ENCODE data around the gene ARSI. TPM values are rescaled to one million over a fixed set of nuclear protein-coding genes. Genes with fewer than 3 reads are reported as not detected.

ARSI gene
- total RNA-seq, 1 experiment from 2014 or later: 5.9 TPM

- POLR2A ChIA-PET: no interaction called here
- H3K4me3 Mint-ChIP-seq: no peak overlapping the region
These were observed 35.8 kb upstream of the ARSI start for GRCh38 chr5:150338546-150338945.

DNA sequence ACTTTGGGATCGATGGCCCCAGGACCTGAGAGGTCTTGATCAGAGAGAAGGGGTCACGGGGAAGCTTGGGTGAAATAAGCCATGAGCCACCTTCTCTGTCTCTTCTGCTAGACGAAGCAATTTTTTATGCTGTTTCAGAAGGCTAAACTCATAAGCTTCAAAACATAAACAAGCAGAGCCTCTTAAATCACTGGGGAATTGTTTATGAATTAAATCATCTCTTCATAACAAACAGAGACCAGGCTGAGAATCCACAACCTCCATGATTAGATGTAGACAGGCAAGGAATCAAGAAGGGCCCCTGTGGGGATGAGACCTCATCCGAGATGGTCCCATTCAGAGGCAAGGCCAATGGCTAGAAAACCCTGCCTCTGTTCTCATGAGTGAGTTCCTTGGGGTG lies 33.1 kb upstream of the ARSI start:
- H3K4me1 Mint-ChIP-seq: 0 out of 2 replicates have a peak, but pooled peaks cover 3% of the 10 kb centered on the region
- no peaks in the 10 kb centered on the region for H3K27me3 Mint-ChIP-seq (ENCODE audit: low read depth)
- H3K9me3 Mint-ChIP-seq: peaks cover 5% of the 10 kb centered on the region; the same call in 1 of the 2 replicates
- no peak overlapping the region for H3K4me3 Mint-ChIP-seq
- TF ChIP-seq, protein P1, sequence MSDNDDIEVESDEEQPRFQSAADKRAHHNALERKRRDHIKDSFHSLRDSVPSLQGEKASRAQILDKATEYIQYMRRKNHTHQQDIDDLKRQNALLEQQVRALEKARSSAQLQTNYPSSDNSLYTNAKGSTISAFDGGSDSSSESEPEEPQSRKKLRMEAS (CRISPR knock-in tag; IDR thresholded peaks at IDR 0.05): no peak
- TF ChIP-seq, protein P2, sequence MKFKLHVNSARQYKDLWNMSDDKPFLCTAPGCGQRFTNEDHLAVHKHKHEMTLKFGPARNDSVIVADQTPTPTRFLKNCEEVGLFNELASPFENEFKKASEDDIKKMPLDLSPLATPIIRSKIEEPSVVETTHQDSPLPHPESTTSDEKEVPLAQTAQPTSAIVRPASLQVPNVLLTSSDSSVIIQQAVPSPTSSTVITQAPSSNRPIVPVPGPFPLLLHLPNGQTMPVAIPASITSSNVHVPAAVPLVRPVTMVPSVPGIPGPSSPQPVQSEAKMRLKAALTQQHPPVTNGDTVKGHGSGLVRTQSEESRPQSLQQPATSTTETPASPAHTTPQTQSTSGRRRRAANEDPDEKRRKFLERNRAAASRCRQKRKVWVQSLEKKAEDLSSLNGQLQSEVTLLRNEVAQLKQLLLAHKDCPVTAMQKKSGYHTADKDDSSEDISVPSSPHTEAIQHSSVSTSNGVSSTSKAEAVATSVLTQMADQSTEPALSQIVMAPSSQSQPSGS (CRISPR knock-in tag; IDR thresholded peaks at IDR 0.05; ENCODE audit: borderline replicate concordance, low read depth): no peak
- no peak for TF ChIP-seq NR1H2 (CRISPR knock-in tag; IDR thresholded peaks at IDR 0.05)
- TF ChIP-seq ZNF121 (CRISPR knock-in tag; IDR thresholded peaks at IDR 0.05): no peak
- TF ChIP-seq EMX1 (CRISPR knock-in tag; IDR thresholded peaks at IDR 0.05): no peak
- no peak for TF ChIP-seq GABPB1 (CRISPR knock-in tag; IDR thresholded peaks at IDR 0.05)
- no peak for TF ChIP-seq ZNF317 (CRISPR knock-in tag; IDR thresholded peaks at IDR 0.05; ENCODE audit: borderline replicate concordance, low read depth)
- no peak for TF ChIP-seq IRF2 (CRISPR knock-in tag; IDR thresholded peaks at IDR 0.05; ENCODE audit: borderline replicate concordance, low read depth)
- no peak for TF ChIP-seq ZNF396 (CRISPR knock-in tag; IDR thresholded peaks at IDR 0.05; ENCODE audit: borderline replicate concordance)
- TF ChIP-seq CREM (CRISPR knock-in tag; IDR thresholded peaks at IDR 0.05): no peak
- TF ChIP-seq E2F1 (CRISPR knock-in tag; IDR thresholded peaks at IDR 0.05): no peak
- CTCF ChIA-PET: interaction anchor here (1.3 kb wide), 1 partner anchor 14 kb away, joined by 4 read pairs; no protein-coding TSS in a partner anchor
- POLR2A ChIA-PET: no interaction called here
- DNase-seq (ENCODE audit: low spot score): no peak
- H3K27ac Mint-ChIP-seq: no peak overlapping the region
- no peak for ATAC-seq
- H3K36me3 Mint-ChIP-seq: no peaks in the 10 kb centered on the region

More at GRCh38 chr5:150338546-150338945, 35.8 kb upstream of the ARSI start:
- H3K27ac Mint-ChIP-seq: no peak overlapping the region
- no peak for DNase-seq (ENCODE audit: low spot score)
- H3K27me3 Mint-ChIP-seq (ENCODE audit: low read depth): no peaks in the 10 kb centered on the region
- CTCF ChIA-PET: interaction anchor here (1.1 to 1.3 kb wide), 2 partner anchors 12 to 66 kb away, joined by 4 to 5 read pairs; no protein-coding TSS in a partner anchor
- H3K9me3 Mint-ChIP-seq: peaks cover 5% of the 10 kb centered on the region; the same call in 1 of the 2 replicates
- H3K36me3 Mint-ChIP-seq: no peaks in the 10 kb centered on the region
- H3K4me1 Mint-ChIP-seq: 0 out of 2 replicates have a peak, but pooled peaks cover 3% of the 10 kb centered on the region
- no peak for ATAC-seq
- TF ChIP-seq ATF1 (CRISPR knock-in tag; IDR thresholded peaks at IDR 0.05) (no peak), EMX1 (CRISPR knock-in tag; IDR thresholded peaks at IDR 0.05) (no peak)

DNA sequence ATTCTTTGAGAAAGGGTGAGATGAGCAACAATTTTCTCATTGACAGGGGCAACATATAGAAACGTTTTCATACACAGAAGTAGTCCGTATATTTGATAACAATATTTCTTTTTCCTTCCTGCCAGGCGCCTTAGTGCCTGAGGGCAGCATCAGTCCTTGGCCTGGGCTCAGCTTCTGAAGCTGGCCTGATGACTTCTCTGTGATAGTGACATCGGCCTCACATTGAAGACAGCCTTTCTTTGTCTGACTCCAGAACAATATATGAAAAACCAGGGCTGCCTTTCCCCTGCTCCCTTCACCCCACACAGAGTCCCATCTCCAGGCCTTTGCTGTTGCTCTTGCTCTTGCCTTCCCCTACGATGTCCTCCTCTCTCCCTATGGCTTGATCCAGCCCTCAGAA lies 30.7 kb upstream of the ARSI start:
- H3K4me1 Mint-ChIP-seq: no peaks in the 10 kb centered on the region
- DNase-seq (ENCODE audit: low spot score): no peak
- H3K36me3 Mint-ChIP-seq: no peaks in the 10 kb centered on the region
- CTCF ChIA-PET: interaction anchor here (1.5 to 1.8 kb wide), 2 partner anchors 17 to 61 kb away, joined by 3 to 6 read pairs; no protein-coding TSS in a partner anchor
- H3K27ac Mint-ChIP-seq: no peak overlapping the region
- POLR2A ChIA-PET: no interaction called here
- H3K27me3 Mint-ChIP-seq (ENCODE audit: low read depth): no peaks in the 10 kb centered on the region
- ATAC-seq: no peak
- no peak overlapping the region for H3K4me3 Mint-ChIP-seq
- H3K9me3 Mint-ChIP-seq: peaks cover 5% of the 10 kb centered on the region; the same call in 1 of the 2 replicates
- TF ChIP-seq TCF7 (CRISPR knock-in tag; IDR thresholded peaks at IDR 0.05; ENCODE audit: low read depth): no peak
- no peak for TF ChIP-seq KAT7 (CRISPR knock-in tag; IDR thresholded peaks at IDR 0.05; ENCODE audit: borderline replicate concordance)
- TF ChIP-seq MXD4 (CRISPR knock-in tag; IDR thresholded peaks at IDR 0.05; ENCODE audit: borderline replicate concordance): no peak
- no peak for TF ChIP-seq ZNF219 (CRISPR knock-in tag; IDR thresholded peaks at IDR 0.05; ENCODE audit: borderline replicate concordance)
- no peak for TF ChIP-seq JAZF1 (CRISPR knock-in tag; IDR thresholded peaks at IDR 0.05)
- no peak for TF ChIP-seq PRDM15 (CRISPR knock-in tag; IDR thresholded peaks at IDR 0.05)
- no peak for TF ChIP-seq ETV6 (CRISPR knock-in tag; IDR thresholded peaks at IDR 0.05)
- no peak for TF ChIP-seq TP53 (CRISPR knock-in tag; IDR thresholded peaks at IDR 0.05)
